Smooth muscle cell (in vitro differentiated cells): ENCODE measurements around the gene ECI2. TPM values are rescaled to one million over a fixed set of nuclear protein-coding genes. Genes with fewer than 3 reads are reported as not detected.
A peak's percentile ranks its signal among the peaks of the same experiment; 100 is the strongest.

ENCODE experiments used
- DNase-seq: peaks from one replicate; lab custom pipeline; 2025; ENCODE audit not compliant: unreplicated experiment; lab: John Stamatoyannopoulos, UW
- H2AFZ ChIP-seq: fragments of 200-600 bp; sonication (generic); 2 replicates; pipeline ENCODE4 v1.6.0; 2016; ENCODE audit warnings: antibody characterized with exemption, low read depth, mild to moderate bottlenecking
- H3F3A ChIP-seq: fragments of 200-600 bp; sonication (generic); 2 replicates; pipeline ENCODE4 v1.6.0; 2017; ENCODE audit warnings: antibody characterized with exemption, low read depth
- H3K27ac ChIP-seq: fragments of 200-600 bp; sonication (generic); 2 replicates; pipeline ENCODE4 v1.5.1; 2016; ENCODE audit warnings: low read depth, mild to moderate bottlenecking
- H3K27me3 ChIP-seq: fragments of 200-600 bp; sonication (generic); 2 replicates; pipeline ENCODE4 v1.6.1; 2016; ENCODE audit warnings: low read depth, mild to moderate bottlenecking
- H3K36me3 ChIP-seq: fragments of 200-600 bp; sonication (generic); 2 replicates; pipeline ENCODE4 v1.5.1; 2016; ENCODE audit warnings: low read depth
- H3K4me1 ChIP-seq: fragments of 200-600 bp; sonication (generic); 2 replicates; pipeline ENCODE4 v1.5.1; 2016; ENCODE audit warnings: low read depth
- H3K4me2 ChIP-seq: fragments of 200-600 bp; sonication (generic); 2 replicates; pipeline ENCODE4 v1.6.0; 2016; ENCODE audit warnings: mild to moderate bottlenecking
- H3K4me3 ChIP-seq: fragments of 200-600 bp; sonication (generic); 2 replicates; pipeline ENCODE4 v1.5.1; 2016; ENCODE audit warnings: mild to moderate bottlenecking
- H3K79me2 ChIP-seq: fragments of 200-600 bp; sonication (generic); 2 replicates; pipeline ENCODE4 v1.6.0; 2016; ENCODE audit warnings: low read depth, mild to moderate bottlenecking
- H3K9ac ChIP-seq: fragments of 200-600 bp; sonication (generic); 2 replicates; pipeline ENCODE4 v1.6.0; 2016; ENCODE audit warnings: low read depth
- H3K9me3 ChIP-seq: fragments of 200-600 bp; sonication (generic); replicated peaks from 2 replicates; pipeline ENCODE4 v1.5.1; 2016; ENCODE audit warnings: low read depth
- H4K20me1 ChIP-seq: fragments of 200-600 bp; sonication (generic); 2 replicates; pipeline ENCODE4 v1.6.0; 2016; ENCODE audit warnings: low read depth
- CTCF ChIP-seq: fragments of 200-600 bp; sonication (generic); IDR thresholded peaks from 2 replicates; pipeline ENCODE4 v1.5.1; 2017; ENCODE audit warnings: borderline replicate concordance, mild to moderate bottlenecking, antibody characterized with exemption; ENCODE audit not compliant: insufficient read depth, poor library complexity, severe bottlenecking
- WGBS: methylation state at CpG from one replicate; pipeline ENCODE4 v1.1.7; 2016; ENCODE audit warnings: low lambda C conversion rate; 5-methylcytosine and 5-hydroxymethylcytosine counted together
- polyA plus RNA-seq: library from polyadenylated mRNA; unstranded; fragments of >200 nt; fragmentation: Nextera tagmentation; extraction: Ambion mirVana; gene quantifications from 2 replicates; pipeline ENCODE4 v1.2.1, GENCODE V29; 2016
- total RNA-seq: library from RNA; depleted of rRNA; stranded (reverse); fragments of >200 nt; gene quantifications from 2 replicates; pipeline ENCODE4 v1.2.3, GENCODE V29; 2014

ECI2 gene
- total and polyA plus RNA-seq, 2 experiments from 2014 or later, result 62.0 to 69.8 TPM

- Histone ChIP-seq H3K27me3 (no peaks in the 10 kb centered on the region), H3K36me3 (no peaks in the 10 kb centered on the region), H3F3A (no peaks in the 10 kb centered on the region), H3K9ac (no peak overlapping the region), H2AFZ (no peak overlapping the region), H3K4me1 (no peaks in the 10 kb centered on the region), H3K4me3 (no peak overlapping the region), H3K27ac (no peak overlapping the region), H4K20me1 (no peaks in the 10 kb centered on the region), H3K4me2 (no peak overlapping the region), H3K9me3 (no peaks in the 10 kb centered on the region), H3K79me2 (no peaks in the 10 kb centered on the region)
- TF ChIP-seq CTCF, result no peak
- 87% methylated on average over 2 of the region's 2 CpGs for WGBS
- DNase-seq, result no peak
Observed at GRCh38 chr6:4145083-4145482, 9.7 kb upstream of the ECI2 start.

- 69% methylated on average over 3 of the region's 3 CpGs for WGBS
- no peak overlapping the region for H3K27ac ChIP-seq
- H4K20me1 ChIP-seq, result peaks cover under 1% of the 10 kb centered on the region
- peaks cover 16% of the 10 kb centered on the region for H3K27me3 ChIP-seq
- H3K4me3 ChIP-seq, result no peak overlapping the region
- H3F3A ChIP-seq, result peaks cover 5% of the 10 kb centered on the region
- peaks cover 7% of the 10 kb centered on the region for H3K79me2 ChIP-seq
- H3K36me3 ChIP-seq, result no peaks in the 10 kb centered on the region
- no peaks in the 10 kb centered on the region for H3K9me3 ChIP-seq
- no peak for TF ChIP-seq CTCF
- no peak overlapping the region for H3K4me2 ChIP-seq
- H2AFZ ChIP-seq, result no peak overlapping the region
- no peak overlapping the region for H3K9ac ChIP-seq
- H3K4me1 ChIP-seq, result peaks cover 6% of the 10 kb centered on the region
- DNase-seq, result no peak
Observed at GRCh38 chr6:4139272-4139671, 3.9 kb upstream of the ECI2 start.

- TF ChIP-seq CTCF, result no peak
- peaks cover 15% of the 10 kb centered on the region for H3K4me1 ChIP-seq
- no peak overlapping the region for H2AFZ ChIP-seq
- no peaks in the 10 kb centered on the region for H3K36me3 ChIP-seq
- H3K4me3 ChIP-seq, result no peak overlapping the region
- no peak overlapping the region for H3K4me2 ChIP-seq
- no peaks in the 10 kb centered on the region for H3K9me3 ChIP-seq
- H4K20me1 ChIP-seq, result peaks cover 9% of the 10 kb centered on the region
- H3F3A ChIP-seq, result peaks cover 5% of the 10 kb centered on the region
- peaks cover 17% of the 10 kb centered on the region for H3K79me2 ChIP-seq
- no peak for DNase-seq
- 96% methylated on average over 3 of the region's 3 CpGs for whole genome bisulfite sequencing
- H3K27ac ChIP-seq, result no peak overlapping the region
- no peak overlapping the region for H3K9ac ChIP-seq
- peaks cover 16% of the 10 kb centered on the region for H3K27me3 ChIP-seq
Observed at GRCh38 chr6:4138186-4138585, 2.8 kb upstream of the ECI2 start.

GRCh38 chr6:4136354-4136831 lies 1.0 kb upstream of the ECI2 start:
- no peak for TF ChIP-seq CTCF

More at GRCh38 chr6:4136354-4136831, 1.0 kb upstream of the ECI2 start:
- Histone ChIP-seq H2AFZ (peak overlapping the region; percentile 36), H3K27me3 (peaks cover 16% of the 10 kb centered on the region), H3K4me1 (peaks cover 15% of the 10 kb centered on the region), H4K20me1 (peaks cover 18% of the 10 kb centered on the region), H3K9me3 (no peaks in the 10 kb centered on the region), H3F3A (peaks cover 5% of the 10 kb centered on the region), H3K27ac (no peak overlapping the region), H3K9ac (no peak overlapping the region), H3K4me3 (peak overlapping the region; percentile 49), H3K36me3 (no peaks in the 10 kb centered on the region), H3K79me2 (peaks cover 23% of the 10 kb centered on the region), H3K4me2 (peak overlapping the region; percentile 82)
- DNase-seq, result no peak
- WGBS, result 67% methylated on average over 1 of the region's 1 CpG
